ENCODE data around the gene VMA21. TPM values are rescaled to one million over a fixed set of nuclear protein-coding genes. Genes with fewer than 3 reads are reported as not detected.

VMA21 gene
- total RNA-seq, 1 experiment from 2014 or later = 63.6 TPM

Other genes starting within 250 kb of the VMA21 start
- not detected in 2 replicates for gene GPR50, start 220.6 kb upstream of the VMA21 start, total RNA-seq (2014; rRNA removed; shearing (Covaris generic))
- gene PASD1, start 166.5 kb downstream of the VMA21 start, total RNA-seq (2014; rRNA removed; shearing (Covaris generic)) = not detected in 2 replicates